ENCODE results near the gene DENND2A.

The DENND2A gene

DNA sequence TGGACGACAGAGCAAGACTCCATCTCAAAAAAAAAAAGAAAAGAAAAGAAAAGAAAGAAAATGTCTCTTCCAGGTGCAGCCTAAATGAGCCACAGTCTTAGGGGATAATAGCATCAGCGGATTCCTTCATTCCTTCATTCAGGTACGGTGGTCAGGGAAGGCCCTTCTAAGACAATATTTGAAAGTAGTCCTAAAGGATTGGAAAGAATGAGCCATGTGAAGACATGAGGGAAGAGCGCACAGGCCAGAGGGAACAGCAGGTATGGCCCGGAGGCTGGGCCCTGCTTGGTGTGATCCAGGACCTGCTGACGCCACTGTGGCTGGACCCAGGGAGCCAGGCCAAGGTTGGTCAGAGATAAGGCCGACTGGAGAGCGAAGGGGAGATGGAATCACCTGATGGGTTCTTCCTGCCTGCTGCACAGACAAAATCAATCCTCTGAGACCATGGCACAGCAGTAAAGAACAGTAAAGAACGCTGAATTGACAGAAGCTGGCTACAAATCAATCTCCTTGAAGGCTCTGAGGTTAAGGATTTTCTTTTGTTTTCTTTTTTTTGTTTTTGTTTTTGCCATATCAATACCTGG is 145.0 kb downstream of the DENND2A start:
- no peak for DNase-seq

- no peak for DNase-seq
Observed at GRCh38 chr7:140494867-140495266, 145.7 kb downstream of the DENND2A start.

GRCh38 chr7:140489026-140489359 is 151.6 kb downstream of the DENND2A start:
- no peak for DNase-seq

DNA sequence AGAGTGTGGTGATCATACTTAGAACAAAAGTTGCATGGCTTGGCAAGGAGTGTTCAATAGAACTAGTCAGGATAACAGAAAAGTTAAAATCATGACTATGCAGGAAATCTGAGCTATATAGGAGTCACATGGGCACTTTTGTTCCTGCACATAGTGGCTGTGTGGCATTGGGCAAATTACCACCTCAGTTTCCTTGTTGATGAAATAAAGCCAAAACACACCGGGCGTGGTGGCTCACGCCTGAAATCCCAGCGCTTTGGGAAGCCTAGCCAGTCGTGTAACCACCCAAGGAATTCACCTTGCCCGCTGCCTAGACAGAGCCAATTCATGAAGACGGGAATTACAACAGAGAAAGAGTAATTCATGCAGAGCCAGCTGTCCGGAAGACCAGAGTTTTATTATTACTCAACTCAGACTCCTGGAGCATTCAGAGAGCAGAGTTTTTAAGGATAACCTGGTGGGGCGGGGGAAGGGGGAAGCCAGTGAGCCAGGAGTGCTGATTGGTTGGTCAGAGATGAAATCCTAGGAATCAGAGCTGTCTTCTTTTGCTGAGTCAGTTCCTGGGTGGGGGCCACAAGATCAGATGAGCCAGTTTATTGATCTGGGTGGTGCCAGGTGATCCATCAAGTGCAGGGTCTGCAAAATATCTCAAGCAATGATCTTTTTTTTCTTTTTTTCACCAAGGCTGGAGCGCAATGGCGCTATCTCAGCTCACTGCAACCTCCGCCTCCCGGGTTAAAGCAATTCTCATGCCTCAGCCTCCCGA is 154.9 kb downstream of the DENND2A start:
- no peak for DNase-seq

- DNase-seq = no peak
Observed at GRCh38 chr7:140484951-140485499, 155.6 kb downstream of the DENND2A start.

- no peak for DNase-seq
Observed at GRCh38 chr7:140484479-140484878, 156.1 kb downstream of the DENND2A start.

GRCh38 chr7:140479739-140480084 is 160.9 kb downstream of the DENND2A start:
- no peak for DNase-seq

- peak; percentile 89 for DNase-seq
Observed at GRCh38 chr7:140479062-140479738, 161.4 kb downstream of the DENND2A start, which contains the start of gene MKRN1. Gene MKRN1, minus strand, starts transcription at chr7:140479505. Its CDS starts 161 bp downstream, at chr7:140479344.

DNA sequence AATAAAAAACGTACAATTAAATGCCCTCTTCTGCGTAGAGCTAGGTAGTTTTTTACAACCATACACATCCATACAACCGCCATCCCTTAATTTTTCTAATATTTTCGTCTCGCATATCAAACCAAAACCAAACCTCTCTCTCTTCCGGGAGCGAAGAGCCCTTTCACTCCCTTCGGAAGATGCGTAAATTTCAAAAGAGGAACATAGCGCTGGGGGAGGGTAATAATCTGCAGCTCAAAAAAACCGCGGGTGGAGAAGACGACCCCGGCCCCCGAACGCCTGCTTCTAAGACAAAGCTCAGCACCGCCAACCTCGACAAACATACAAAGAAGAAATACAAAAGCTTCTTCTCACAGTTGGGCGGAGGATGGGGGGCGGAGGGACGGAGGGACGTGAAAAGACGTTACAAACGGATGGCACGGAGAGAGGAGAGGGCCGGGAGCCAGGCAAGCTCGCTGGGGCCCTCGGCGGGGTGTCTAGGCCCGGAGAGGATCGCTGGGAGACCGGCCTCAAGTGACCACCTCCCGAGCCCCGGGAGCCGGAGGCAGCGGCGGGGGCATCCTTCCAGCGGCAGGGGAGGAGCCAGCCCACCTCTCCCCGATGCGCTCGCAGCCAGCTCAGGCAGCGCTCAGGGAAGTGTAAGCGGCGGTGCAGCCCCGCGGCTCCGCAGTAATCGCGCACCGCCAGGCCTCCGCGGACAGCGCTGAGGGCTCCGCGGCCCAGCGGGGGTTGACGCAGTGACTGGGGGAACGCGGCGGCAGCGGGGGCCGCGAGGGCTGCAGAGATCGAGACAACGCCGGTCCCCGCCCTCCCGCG is 162.2 kb downstream of the DENND2A start:
- DNase-seq = peak; percentile 27

DNA sequence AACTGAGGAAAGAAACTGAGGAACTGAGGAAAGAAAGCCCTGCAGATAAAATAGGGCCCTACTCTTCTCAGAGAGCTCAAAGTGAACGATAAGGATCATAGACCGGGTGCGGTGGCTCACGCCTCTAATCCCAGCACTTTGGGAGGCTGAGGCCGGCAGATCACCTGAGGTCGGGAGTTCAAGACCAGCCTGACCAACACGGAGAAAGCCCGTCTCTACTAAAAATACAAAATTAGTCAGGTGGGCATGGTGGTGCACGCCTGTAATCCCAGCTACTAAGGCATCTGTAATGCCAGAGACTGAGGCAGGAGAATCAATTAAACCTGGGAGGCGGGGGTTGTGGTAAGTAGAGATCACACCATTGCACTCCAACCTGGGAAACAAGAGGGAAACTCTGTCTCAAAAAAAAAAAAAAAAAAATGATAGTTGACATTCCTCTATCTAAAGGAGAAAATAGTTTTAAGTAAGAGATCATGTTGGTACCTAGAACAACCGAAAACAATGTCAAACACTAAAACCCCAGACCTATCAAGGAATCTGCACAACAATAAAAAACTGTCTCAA is 163.8 kb downstream of the DENND2A start:
- DNase-seq = no peak

DNA sequence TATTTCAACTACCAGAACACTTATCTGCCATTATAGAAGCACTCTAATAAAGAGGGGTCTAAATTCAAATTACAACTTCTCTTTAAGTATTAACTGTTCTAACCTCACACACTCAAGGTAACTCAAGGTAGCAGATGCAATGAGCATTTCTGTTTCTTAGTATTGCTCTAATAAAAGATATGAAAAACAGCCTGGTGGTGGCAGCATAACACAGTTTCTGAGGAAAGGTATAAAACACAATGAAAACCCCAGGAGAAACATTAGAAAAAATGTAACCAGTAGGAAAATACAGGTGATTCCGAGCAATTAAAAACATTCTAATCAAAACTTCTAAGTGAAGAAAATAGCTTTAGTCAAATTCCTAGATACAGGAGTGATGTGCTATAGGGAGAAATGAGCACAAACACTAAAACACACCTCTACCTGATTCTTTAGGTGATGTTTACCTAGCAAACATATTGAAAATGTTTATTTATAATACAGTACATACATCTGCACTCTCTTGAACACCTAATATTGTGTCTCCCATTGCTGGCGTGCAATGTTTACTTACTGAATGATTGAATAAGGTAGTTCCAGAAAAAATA is 164.8 kb downstream of the DENND2A start:
- DNase-seq = peak; percentile 36

All from fibroblast of skin of right quadriceps (primary cell).